Panc1 (cell line): ENCODE measurements around the gene CSMD2. TPM values are rescaled to one million over a fixed set of nuclear protein-coding genes. Genes with fewer than 3 reads are reported as not detected.

Source experiments
- ATAC-seq: fragments of 200-7000 bp; cut with Tn5 transposase; 2 replicates; pipeline ENCODE4 v1.9.1; 2020; ENCODE audit warnings: mild to moderate bottlenecking, moderate library complexity
- BruUV-seq: library from RNA; stranded (reverse); fragments of 400-500 nt; replicated peaks from 2 replicates; lab custom pipeline; 2021; lab: Mats Ljungman, UMichigan
- CTCF ChIA-PET: fragments of 300-600 bp; sonication (Branson Sonifier 250); formaldehyde crosslinking; loops from one replicate; lab custom pipeline; 2022; ENCODE audit warnings: antibody characterized with exemption; lab: Charles Lee
- POLR2A ChIA-PET: fragments of 300-600 bp; sonication (Branson Sonifier 250); formaldehyde crosslinking; loops from one replicate; lab custom pipeline; 2022; ENCODE audit warnings: antibody characterized with exemption; lab: Charles Lee
- DNase-seq: peaks from one replicate; pipeline ENCODE4 v3.0.0-alpha.2; 2010; ENCODE audit warnings: low read depth, low spot score
- H3K27ac ChIP-seq: 2 replicates; pipeline ENCODE4 v1.5.1; 2011; ENCODE audit warnings: mild to moderate bottlenecking, low read length, inconsistent platforms
- H3K27me3 ChIP-seq: fragments of 200-500 bp; sonication (Bioruptor generic); 2 replicates; pipeline ENCODE4 v1.6.0; 2014; ENCODE audit warnings: low read length, inconsistent platforms; ENCODE audit not compliant: control insufficient read depth, insufficient read depth
- H3K36me3 ChIP-seq: fragments of 200-500 bp; sonication (Bioruptor generic); 2 replicates; pipeline ENCODE4 v1.5.1; 2014; ENCODE audit warnings: inconsistent platforms, mild to moderate bottlenecking, low read length, moderate library complexity; ENCODE audit not compliant: control insufficient read depth, insufficient read depth
- H3K4me1 ChIP-seq: 2 replicates; pipeline ENCODE4 v1.5.1; 2011; ENCODE audit warnings: inconsistent platforms, mild to moderate bottlenecking, low read length, moderate library complexity; ENCODE audit not compliant: control insufficient read depth, insufficient read depth
- H3K4me3 ChIP-seq, 2 experiments: 2 replicates each; pipeline ENCODE4 v1.5.1; 2011 to 2012; ENCODE audit warnings: low read depth in 2 of 2, low read length in 2 of 2, mild to moderate bottlenecking in 2 of 2, inconsistent platforms in 1 of 2, moderate library complexity in 1 of 2
- H3K9me3 ChIP-seq: fragments of 200-500 bp; sonication (Bioruptor generic); 2 replicates; pipeline ENCODE4 v1.5.1; 2014; ENCODE audit warnings: low read depth, mild to moderate bottlenecking, inconsistent platforms, low read length, moderate library complexity; ENCODE audit not compliant: control insufficient read depth, insufficient read depth
- CTCF ChIP-seq: fragments of 450-650 bp; IDR thresholded peaks from 2 replicates; pipeline ENCODE4 v1.5.1; 2017; ENCODE audit warnings: mild to moderate bottlenecking
- POLR2AphosphoS5 ChIP-seq: IDR thresholded peaks from 2 replicates; pipeline ENCODE4 v1.6.1; 2012; ENCODE audit warnings: mild to moderate bottlenecking, low read depth, low read length, moderate library complexity
- REST ChIP-seq, 2 experiments: IDR thresholded peaks; 2 replicates each; pipeline ENCODE4 v1.6.1; 2011 to 2012; ENCODE audit warnings: low read depth in 2 of 2, control low read depth in 1 of 2, low read length in 1 of 2, mild to moderate bottlenecking in 1 of 2, moderate library complexity in 1 of 2; ENCODE audit not compliant: insufficient read depth in 1 of 2
- SIN3A ChIP-seq: IDR thresholded peaks from 2 replicates; pipeline ENCODE4 v1.6.1; 2012; ENCODE audit warnings: low read depth, mild to moderate bottlenecking, low read length, moderate library complexity, borderline replicate concordance; ENCODE audit not compliant: insufficient read depth
- TCF7L2 ChIP-seq: IDR thresholded peaks from 2 replicates; pipeline ENCODE4 v1.6.1; 2011; ENCODE audit warnings: mild to moderate bottlenecking, low read depth, low read length, inconsistent platforms
- in situ Hi-C: cut with HindIII; loops from 2 replicates; pipeline ENCODE4 v1.10.0; 2016; ENCODE audit warnings: low sequenced_read_pairs, low pct_unique_long_range_greater_than_20kb
- intact Hi-C: fragments of 100-400 bp; cut with micrococcal nuclease; formaldehyde crosslinking; loops from one replicate; pipeline ENCODE4 v1.10.0; 2022; ENCODE audit not compliant: unreplicated experiment
- total RNA-seq: library from RNA; stranded (reverse); gene quantifications from one replicate; pipeline ENCODE4 v1.2.1, GENCODE V29; 2021; ENCODE audit not compliant: unreplicated experiment

Gene CSMD2
- total RNA-seq, 1 experiment from 2014 or later = not detected

- in situ Hi-C loops = no loop called here
- Histone ChIP-seq H3K9me3 (no peaks in the 10 kb centered on the region), H3K4me1 (no peaks in the 10 kb centered on the region), H3K27me3 (no peaks in the 10 kb centered on the region), H3K36me3 (no peaks in the 10 kb centered on the region), H3K4me3 (no peak overlapping the region), H3K27ac (no peak overlapping the region)
- ATAC-seq (no peak), DNase-seq (no peak)
- no TSS peak for BruUV-seq
- CTCF ChIA-PET = interaction anchor here (0.5 kb wide), 1 partner anchor 832 kb away, joined by 12 read pairs; no protein-coding TSS in a partner anchor
- intact Hi-C loops = no loop called here
- TF ChIP-seq SIN3A (no peak), REST (IDR thresholded peaks at IDR 0.05; ENCODE audit: insufficient read depth in 1 of 2, low read depth in 2 of 2, low read length in 1 of 2) (no peak), CTCF (no peak), POLR2AphosphoS5 (no peak), TCF7L2 (no peak)
- POLR2A ChIA-PET = no interaction called here
These were observed 402.8 kb downstream of the CSMD2 start for GRCh38 chr1:33762109-33762830.

GRCh38 chr1:33758698-33759097 lies 406.3 kb downstream of the CSMD2 start:
- intact Hi-C loops (no loop called here), in situ Hi-C loops (no loop called here)
- H3K27ac ChIP-seq = no peak overlapping the region
- no peak overlapping the region for H3K4me3 ChIP-seq
- TF ChIP-seq REST (IDR thresholded peaks at IDR 0.05; ENCODE audit: insufficient read depth in 1 of 2, low read depth in 2 of 2, low read length in 1 of 2) (no peak), TCF7L2 (no peak), SIN3A (no peak), CTCF (no peak), POLR2AphosphoS5 (no peak)
- CTCF ChIA-PET = no interaction called here
- POLR2A ChIA-PET = no interaction called here
- H3K27me3 ChIP-seq = no peaks in the 10 kb centered on the region
- no peaks in the 10 kb centered on the region for H3K4me1 ChIP-seq
- BruUV-seq = no TSS peak
- no peaks in the 10 kb centered on the region for H3K36me3 ChIP-seq
- no peaks in the 10 kb centered on the region for H3K9me3 ChIP-seq
- ATAC-seq = no peak
- DNase-seq = no peak
